ENCODE data around the gene VPS39.

VPS39 gene

GRCh38 chr15:42191610-42192346 lies 16.3 kb downstream of the VPS39 start:
- no peak overlapping the region for H3K27ac ChIP-seq (ENCODE audit: low read length)
- TF ChIP-seq EZH2 (optimal IDR thresholded peaks at IDR 0.05; ENCODE audit: low read depth, low read length) (no peak), CTCF (IDR thresholded peaks at IDR 0.05; ENCODE audit: low read length) (no peak), EZH2phosphoT487 (IDR thresholded peaks at IDR 0.05; ENCODE audit: low read length) (no peak)
- H4K20me1 ChIP-seq (ENCODE audit: insufficient read depth, low read length) = no peaks in the 10 kb centered on the region
- H3K27me3 ChIP-seq (replicated peaks; ENCODE audit: insufficient read depth, low read length) = no peaks in the 10 kb centered on the region
- H3K9ac ChIP-seq (ENCODE audit: low read length) = no peak overlapping the region
- H3K4me1 ChIP-seq (ENCODE audit: low read length) = no peaks in the 10 kb centered on the region
- H2AFZ ChIP-seq (ENCODE audit: low read length) = no peak overlapping the region
- no peaks in the 10 kb centered on the region for H3K9me3 ChIP-seq (replicated peaks; ENCODE audit: insufficient read depth, low read length)
- no peak for DNase-seq
- H3K36me3 ChIP-seq (replicated peaks; ENCODE audit: insufficient read depth, low read length) = peaks cover 8% of the 10 kb centered on the region; the same call in 1 of the 2 replicates
- no peaks in the 10 kb centered on the region for H3F3A ChIP-seq (ENCODE audit: insufficient read depth, low read length)
- no peak overlapping the region for H3K4me3 ChIP-seq (ENCODE audit: low read length)
- peaks cover 12% of the 10 kb centered on the region for H3K79me2 ChIP-seq (ENCODE audit: low read length)
- H3K9me2 ChIP-seq (replicated peaks; ENCODE audit: insufficient read depth, low read length) = no peaks in the 10 kb centered on the region
- no peak overlapping the region for H3K4me2 ChIP-seq (ENCODE audit: low read depth, low read length)

GRCh38 chr15:42190370-42190769 lies 17.7 kb downstream of the VPS39 start:
- TF ChIP-seq EZH2 (optimal IDR thresholded peaks at IDR 0.05; ENCODE audit: low read depth, low read length) (no peak), EZH2phosphoT487 (IDR thresholded peaks at IDR 0.05; ENCODE audit: low read length) (no peak), CTCF (IDR thresholded peaks at IDR 0.05; ENCODE audit: low read length) (no peak)
- DNase-seq = no peak
- Histone ChIP-seq H3F3A (ENCODE audit: insufficient read depth, low read length) (no peaks in the 10 kb centered on the region), H3K4me3 (ENCODE audit: low read length) (no peak overlapping the region), H3K9ac (ENCODE audit: low read length) (no peak overlapping the region), H3K4me2 (ENCODE audit: low read depth, low read length) (no peak overlapping the region), H3K4me1 (ENCODE audit: low read length) (no peaks in the 10 kb centered on the region), H3K9me2 (replicated peaks; ENCODE audit: insufficient read depth, low read length) (no peaks in the 10 kb centered on the region), H3K79me2 (ENCODE audit: low read length) (peaks cover 12% of the 10 kb centered on the region), H2AFZ (ENCODE audit: low read length) (no peak overlapping the region), H3K27ac (ENCODE audit: low read length) (no peak overlapping the region), H3K36me3 (replicated peaks; ENCODE audit: insufficient read depth, low read length) (peaks cover 8% of the 10 kb centered on the region; the same call in 1 of the 2 replicates), H3K27me3 (replicated peaks; ENCODE audit: insufficient read depth, low read length) (no peaks in the 10 kb centered on the region), H3K9me3 (replicated peaks; ENCODE audit: insufficient read depth, low read length) (no peaks in the 10 kb centered on the region), H4K20me1 (ENCODE audit: insufficient read depth, low read length) (no peaks in the 10 kb centered on the region)

GRCh38 chr15:42185801-42186200 lies 22.3 kb downstream of the VPS39 start:
- Histone ChIP-seq H3F3A (ENCODE audit: insufficient read depth, low read length) (no peaks in the 10 kb centered on the region), H3K4me3 (ENCODE audit: low read length) (no peak overlapping the region), H3K9me2 (replicated peaks; ENCODE audit: insufficient read depth, low read length) (no peaks in the 10 kb centered on the region), H2AFZ (ENCODE audit: low read length) (no peak overlapping the region), H3K36me3 (replicated peaks; ENCODE audit: insufficient read depth, low read length) (0 out of 2 replicates have a peak, but pooled peaks cover 7% of the 10 kb centered on the region), H3K9ac (ENCODE audit: low read length) (no peak overlapping the region), H4K20me1 (ENCODE audit: insufficient read depth, low read length) (no peaks in the 10 kb centered on the region), H3K4me2 (ENCODE audit: low read depth, low read length) (no peak overlapping the region), H3K27ac (ENCODE audit: low read length) (no peak overlapping the region), H3K9me3 (replicated peaks; ENCODE audit: insufficient read depth, low read length) (no peaks in the 10 kb centered on the region), H3K4me1 (ENCODE audit: low read length) (no peaks in the 10 kb centered on the region), H3K27me3 (replicated peaks; ENCODE audit: insufficient read depth, low read length) (no peaks in the 10 kb centered on the region), H3K79me2 (ENCODE audit: low read length) (no peaks in the 10 kb centered on the region)
- TF ChIP-seq CTCF (IDR thresholded peaks at IDR 0.05; ENCODE audit: low read length) = no peak
- no peak for TF ChIP-seq EZH2 (optimal IDR thresholded peaks at IDR 0.05; ENCODE audit: low read depth, low read length)
- no peak for TF ChIP-seq EZH2phosphoT487 (IDR thresholded peaks at IDR 0.05; ENCODE audit: low read length)
- no peak for DNase-seq

Data from MM.1S (cell line).